Spleen (tissue), 7 donors: ENCODE data around the gene SORCS1.

Experiments
- CTCF ChIP-seq, 11 experiments: fragments of 200-600 bp in 7 of 11; fragments of 450-650 bp in 4 of 11; sonication (generic) in 4 of 11; IDR thresholded peaks in 8 of 11; conservative IDR thresholded peaks in 3 of 11; 1 replicate in 7 of 11; 2 replicates in 4 of 11; pipeline versions ENCODE4 v1.4.0 to v1.8.0; 2016 to 2021; ENCODE audit warnings: antibody characterized with exemption in 11 of 11, inconsistent platforms in 4 of 11, mild to moderate bottlenecking in 1 of 11
- POLR2A ChIP-seq, 3 donors: fragments of 450-650 bp; IDR thresholded peaks; one replicate each; pipeline ENCODE4 v1.5.1; 2017; ENCODE audit warnings: antibody characterized with exemption in 3 of 3, mild to moderate bottlenecking in 1 of 3
- donor health status: DM: no; HTN: no; CAD: no; lungs with moderate emphysema.
- donor health status: DM: no; HTN: no; CAD: no.
- donor health status: DM: no; HTN: no; CAD: no.

- TF ChIP-seq POLR2A (IDR thresholded peaks at IDR 0.05) (no peak), CTCF (IDR thresholded peaks at IDR 0.05 in 8 of 11, conservative IDR thresholded peaks at IDR 0.05 in 3 of 11) (no peak)
These were observed 527.6 kb downstream of the SORCS1 start for GRCh38 chr10:106636766-106637491.
